ENCODE data around the gene PTPRN. TPM values are rescaled to one million over a fixed set of nuclear protein-coding genes. Genes with fewer than 3 reads are reported as not detected.

Gene PTPRN
- total RNA-seq, 1 experiment from 2014 or later = not detected

DNA sequence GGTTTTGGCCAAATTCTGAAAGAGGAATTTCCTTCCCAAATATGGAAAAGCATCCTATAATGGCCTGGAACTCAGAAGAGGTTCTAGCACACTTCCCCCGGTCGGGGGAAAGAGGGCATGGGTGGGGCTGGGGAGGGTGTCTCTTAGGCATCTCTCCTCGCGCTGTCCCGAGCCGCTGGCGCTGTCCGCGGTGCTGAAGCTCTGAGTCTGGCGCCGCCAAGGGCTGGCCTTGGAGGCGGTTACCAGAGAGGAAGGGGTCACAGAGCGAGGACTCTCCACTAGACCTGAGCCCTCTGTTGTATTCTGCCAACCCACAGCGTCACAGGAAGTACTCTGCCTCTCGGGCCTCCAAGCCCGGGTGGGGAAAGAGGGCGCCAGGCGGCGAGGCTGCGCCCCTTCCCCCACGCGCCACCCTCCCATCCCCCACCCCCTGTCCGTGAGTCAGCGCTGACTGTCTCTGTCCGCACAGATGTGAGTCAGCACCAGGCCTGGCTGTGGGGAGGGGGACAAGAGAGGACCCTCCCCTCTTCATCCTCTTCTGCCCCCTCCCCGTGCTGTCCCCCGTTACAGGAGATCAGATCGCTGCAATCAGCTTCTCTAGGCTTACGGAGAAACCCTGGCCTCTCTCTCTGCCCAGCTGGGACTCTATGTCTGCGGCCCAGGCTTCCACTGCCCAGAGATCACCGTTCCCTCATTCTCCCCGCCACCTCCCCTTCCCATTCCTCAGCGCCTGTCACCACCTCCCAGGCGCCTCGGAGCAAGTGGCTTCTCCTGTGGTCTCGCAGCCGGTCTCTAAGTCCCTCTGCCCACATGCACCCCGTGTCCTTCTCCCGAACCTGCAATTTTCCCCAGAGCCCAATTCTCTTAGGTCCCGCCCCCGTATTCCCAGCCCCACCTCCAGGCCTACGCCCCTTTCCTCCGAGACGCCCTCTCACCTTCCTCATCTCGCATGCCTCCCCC is 779 bp downstream of the PTPRN start:
- DNase-seq (ENCODE audit: low spot score) = peak; percentile 73

DNA sequence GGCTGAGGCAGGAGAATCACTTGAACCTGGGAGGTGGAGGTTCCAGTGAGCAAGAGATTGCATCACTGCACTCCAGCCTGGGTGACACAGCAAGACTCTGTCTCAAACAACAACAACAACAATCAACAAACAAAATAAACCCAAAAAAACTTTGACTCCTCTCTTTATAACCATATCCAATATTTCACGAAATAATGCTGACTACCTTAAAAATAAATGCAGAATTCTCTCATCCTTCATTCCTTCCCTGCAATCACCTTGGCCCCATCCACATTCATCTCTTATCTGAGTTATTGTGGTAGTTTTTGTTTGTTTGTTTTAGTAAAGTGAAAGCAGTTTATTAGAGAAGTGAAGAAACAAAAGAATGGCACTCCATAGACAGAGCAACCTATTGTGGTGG is 3.2 kb downstream of the PTPRN start:
- DNase-seq (ENCODE audit: low spot score) = no peak

DNA sequence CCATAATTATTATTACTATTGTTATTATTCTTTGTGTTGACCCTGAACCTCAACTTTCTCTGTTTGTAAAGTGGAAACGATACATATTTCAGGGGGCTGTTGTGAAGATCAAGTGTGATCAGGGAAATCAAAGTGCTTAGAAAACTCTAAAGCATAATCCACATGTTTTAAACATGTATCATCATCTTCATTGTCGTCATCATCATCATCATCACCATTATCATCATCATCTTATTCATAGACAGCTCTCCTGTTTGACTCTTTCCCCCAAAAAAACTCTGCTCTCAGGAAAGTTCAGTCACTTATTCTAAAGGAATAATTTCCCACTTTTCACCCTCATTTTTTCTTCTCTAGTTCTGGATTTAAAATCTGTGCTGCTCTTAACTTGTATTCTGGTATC is 5.0 kb downstream of the PTPRN start:
- DNase-seq (ENCODE audit: low spot score) = no peak

DNA sequence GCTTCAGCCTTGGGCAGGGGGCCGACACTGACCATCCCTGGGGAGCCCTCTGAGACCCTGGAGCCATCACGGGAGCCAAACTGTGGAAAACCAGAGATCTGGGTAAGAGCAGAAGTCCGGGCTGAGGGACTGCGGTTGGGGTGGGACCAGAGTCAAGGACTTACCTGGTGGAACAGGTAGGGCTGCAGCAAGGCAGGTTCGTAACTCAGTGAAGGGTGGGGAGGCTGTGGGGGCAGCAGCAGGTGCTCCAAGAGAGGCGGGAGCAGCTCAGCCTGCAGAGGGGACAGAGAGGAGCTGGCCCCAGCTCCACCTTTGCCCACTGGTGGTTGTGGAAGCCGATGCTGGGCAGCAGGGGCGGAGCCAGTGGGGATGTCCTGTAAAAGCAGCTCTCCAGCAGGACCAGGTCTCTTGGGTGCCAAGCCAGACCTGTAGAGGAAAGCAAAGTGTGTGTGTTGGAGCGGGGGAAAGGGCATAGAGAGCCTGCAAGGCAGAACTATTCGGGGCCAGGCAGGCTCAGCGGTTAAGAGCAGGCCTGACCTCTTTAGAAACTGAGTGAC is 6.7 kb downstream of the PTPRN start:
- DNase-seq (ENCODE audit: low spot score) = no peak

DNA sequence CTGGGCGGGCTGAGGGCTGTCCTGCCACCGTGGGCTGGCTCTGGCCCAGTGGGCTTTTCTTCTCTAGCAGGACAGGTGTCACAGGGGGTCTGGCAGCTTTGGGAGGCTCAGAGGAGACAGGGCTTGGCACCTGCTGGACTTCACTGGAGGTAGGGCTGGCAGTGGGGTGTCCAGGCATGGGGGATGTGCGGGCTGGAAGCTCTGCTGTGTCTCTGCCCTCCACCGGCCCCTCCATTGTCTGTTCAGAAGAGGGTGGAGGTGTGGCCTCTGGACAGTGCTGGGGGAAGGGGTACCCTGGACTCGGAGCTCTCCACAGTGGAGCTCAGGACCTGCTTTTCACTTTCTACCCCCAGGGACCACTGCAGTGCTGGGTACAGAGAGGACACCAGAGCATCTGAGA is 9.2 kb downstream of the PTPRN start:
- DNase-seq (ENCODE audit: low spot score) = no peak

DNA sequence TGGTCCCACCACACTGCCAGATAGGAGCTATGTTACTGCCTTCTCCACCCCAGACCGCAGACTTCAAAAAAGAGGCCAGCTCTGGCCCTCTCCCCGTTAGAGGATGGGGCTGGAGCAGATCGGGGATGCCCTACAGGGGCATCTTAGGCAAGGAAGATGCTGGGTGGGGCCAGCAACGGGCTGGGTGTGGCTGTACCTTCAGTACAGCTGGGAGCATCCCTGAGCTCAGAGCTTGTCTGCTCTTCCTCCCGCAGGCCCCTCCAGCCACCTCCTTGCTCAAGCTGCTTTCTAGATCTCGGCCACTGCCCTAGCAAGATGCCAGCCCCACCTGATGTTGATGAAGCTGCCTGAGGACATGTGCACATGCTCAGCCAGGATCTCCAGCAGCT is 9.8 kb downstream of the PTPRN start:
- DNase-seq (ENCODE audit: low spot score) = no peak

DNA sequence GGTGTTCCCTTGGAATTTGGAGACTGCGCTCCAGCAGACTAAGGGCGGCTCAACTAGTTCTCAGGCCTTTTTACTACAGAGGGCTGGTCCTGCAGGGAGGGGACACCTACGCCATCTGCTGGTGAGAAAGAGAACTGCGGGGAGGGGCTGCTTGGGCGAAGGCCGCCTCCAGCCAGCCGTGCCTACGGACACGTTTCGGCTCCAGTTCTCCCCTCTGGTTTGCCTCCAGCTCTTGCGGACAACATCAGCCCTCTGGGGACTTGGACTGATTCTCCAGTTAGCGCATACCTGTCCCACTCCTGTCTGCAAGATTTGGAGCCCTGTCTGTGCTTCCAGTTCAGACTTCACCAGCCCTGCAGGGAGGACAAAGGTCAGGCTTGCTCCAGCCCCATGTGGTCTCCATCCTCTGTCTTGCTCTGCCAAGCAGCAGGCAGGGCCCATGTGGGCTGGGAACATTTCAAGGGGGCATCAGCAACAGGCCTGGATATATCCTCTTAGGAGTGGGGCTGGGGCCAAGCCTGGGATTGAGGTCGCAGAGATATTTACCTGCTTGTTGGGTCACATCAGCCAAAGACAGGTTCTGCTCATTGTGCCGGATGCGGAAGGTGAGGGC is 10.3 kb downstream of the PTPRN start:
- DNase-seq (ENCODE audit: low spot score) = peak; percentile 81

DNA sequence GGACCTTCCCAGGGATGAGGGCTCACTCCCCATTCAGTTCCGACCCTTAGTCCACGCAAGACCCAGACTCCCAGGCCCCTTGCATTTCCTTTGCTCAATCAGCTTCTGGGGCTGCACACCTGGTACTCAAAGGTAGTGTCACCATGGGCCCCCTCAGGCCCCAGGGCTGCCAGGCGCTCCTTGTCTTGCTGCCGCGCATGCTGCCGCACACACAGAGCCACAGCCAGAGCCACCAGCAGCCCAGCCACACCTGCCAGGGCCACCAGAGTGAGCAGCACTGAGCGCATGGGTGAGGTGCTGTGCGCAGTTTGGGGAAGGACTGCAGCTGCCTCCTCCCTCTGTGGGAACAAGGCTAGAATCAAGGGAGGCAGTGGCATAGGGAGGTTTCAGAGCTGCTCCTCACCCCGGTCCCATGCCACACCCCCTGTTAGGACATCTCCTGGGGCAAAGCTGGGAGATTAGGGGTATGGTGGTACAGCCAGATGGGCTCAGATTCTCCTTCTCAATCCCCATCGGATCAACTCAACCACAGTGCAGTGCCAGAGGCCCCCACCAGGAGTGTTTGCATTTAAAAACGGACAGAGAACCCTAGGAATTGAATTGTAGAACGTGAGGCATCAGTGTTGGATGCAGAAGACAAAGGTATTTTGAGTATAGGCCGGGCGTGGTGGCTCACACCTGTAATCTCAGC is 11.3 kb downstream of the PTPRN start:
- DNase-seq (ENCODE audit: low spot score) = no peak

DNA sequence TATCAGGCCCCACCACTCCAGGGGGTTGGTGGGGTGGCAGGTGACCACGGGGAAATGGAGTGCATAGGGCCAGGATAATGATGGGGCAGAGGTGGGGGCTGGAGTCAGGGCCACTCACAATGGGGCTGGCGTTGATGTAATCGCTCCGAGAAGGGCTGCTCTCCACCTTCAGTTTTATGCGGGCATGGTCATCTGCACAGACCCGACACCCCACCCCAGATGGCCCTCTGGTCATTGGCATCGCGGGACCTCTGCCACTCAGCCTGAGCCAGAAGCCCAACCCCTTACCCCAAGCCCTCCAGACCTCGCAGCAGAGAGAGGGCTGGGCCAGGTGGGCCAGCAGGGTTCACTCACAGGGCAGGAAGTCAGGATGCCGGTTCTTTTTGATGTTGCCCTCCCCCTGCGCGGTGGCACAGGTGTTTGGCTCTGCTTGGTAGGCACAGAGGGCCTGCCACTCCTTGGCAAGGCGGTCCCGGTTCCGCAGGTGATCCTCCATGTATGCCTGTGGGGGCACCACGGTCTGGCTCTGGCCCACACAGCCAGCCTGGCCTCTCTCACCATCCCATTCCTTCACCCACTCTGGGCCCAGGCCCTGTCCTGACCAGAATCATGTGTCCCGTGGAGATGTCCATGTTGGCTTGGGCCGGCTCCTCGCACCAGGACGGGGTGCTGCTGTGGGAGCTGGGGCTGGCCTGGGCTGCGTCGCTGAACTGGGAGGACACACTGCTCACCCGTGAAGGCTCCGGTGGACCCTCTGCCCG is 12.4 kb downstream of the PTPRN start:
- no peak for DNase-seq (ENCODE audit: low spot score)

DNA sequence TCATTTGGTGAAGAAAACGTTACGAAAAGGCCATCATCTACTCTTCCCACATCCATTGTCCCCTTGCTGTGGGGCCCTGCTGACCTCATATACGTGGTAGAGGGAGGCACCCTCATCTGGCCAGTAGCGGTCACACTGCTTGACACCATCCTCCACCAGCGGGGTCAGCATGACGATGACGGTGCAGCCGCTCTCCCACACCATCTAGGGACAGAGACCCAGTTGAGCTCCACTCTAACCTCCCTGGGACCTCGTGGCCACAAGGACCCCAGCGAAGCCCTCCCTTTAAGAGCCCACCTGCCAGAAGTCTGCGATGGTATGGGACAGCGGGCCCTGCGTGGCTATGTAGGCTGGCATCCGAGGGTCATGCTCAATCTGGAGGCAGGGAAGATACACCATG is 13.1 kb downstream of the PTPRN start:
- no peak for DNase-seq (ENCODE audit: low spot score)

DNA sequence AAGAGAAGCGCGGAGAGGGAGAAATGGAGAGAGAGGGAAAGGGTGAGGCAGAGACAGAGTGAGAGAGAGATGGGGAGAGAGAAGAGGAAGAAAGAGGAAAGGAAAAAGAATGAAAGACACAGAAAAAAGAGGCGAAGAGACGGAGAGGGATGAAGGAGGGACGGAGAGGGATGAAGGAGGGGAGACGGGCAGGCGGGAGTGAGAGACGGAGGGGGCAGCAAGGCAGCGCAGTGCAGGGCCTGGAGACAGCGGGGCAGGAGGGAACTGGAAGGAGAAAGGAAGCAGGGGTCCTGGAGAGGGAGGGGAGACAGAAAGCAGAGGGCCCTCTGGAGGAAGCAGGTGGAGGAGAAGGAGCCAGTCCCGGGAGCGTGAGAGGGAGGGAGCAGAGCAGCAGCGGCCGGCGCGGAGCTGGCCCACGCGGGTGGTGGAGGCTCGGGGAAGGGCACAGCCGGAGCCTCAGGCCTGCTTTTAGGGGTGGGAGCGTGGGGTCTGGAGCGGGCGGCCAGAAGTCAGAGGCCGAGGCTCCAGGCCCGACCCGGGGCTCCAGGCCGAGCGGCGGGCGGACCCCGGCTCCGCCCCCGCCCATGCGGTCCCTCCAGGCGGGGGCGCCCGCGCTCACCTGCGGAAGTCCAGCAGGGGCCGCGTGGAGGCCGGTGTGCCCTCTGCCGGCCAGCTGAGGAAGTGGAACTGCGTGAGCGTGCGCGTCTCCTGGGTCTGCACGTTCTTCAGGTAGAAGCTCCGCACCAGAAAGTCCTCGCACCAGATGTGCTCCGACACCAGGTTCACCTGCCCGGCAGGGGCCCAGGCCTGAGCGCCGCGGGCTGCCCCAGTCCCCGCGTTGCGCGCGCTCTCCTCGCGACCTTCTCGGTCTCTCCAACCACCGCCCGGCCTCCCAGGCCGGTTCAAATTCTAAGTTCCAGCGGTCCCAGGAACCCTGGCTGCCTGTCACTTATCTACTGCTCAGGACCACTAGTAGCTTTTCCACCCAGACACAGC is 14.5 kb downstream of the PTPRN start:
- DNase-seq (ENCODE audit: low spot score) = peak; percentile 88

DNA sequence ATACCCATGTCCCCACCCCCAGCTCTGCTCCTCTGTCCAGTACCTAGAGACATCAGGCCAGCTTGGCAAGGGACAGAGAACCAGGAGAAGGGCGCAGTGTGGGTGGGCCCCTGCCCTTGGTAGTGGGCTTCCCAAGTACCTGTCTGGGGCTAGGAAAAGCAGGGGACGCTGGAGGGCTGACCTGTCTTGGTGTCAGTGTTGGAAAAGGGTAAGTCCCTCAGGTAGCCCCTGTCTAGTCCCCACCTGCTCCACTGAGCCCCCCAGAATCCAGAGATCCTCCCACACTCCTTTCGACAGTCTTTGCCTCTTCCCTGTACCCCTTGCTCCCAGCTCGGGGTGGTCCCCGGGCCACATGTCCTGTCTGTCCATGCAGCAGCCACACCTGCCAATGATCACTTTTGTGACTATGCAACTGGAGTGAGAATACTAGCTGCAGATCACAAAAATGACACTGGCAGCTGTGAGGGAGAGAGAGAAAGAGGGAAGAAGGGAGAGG is 15.4 kb downstream of the PTPRN start:
- no peak for DNase-seq (ENCODE audit: low spot score)

DNA sequence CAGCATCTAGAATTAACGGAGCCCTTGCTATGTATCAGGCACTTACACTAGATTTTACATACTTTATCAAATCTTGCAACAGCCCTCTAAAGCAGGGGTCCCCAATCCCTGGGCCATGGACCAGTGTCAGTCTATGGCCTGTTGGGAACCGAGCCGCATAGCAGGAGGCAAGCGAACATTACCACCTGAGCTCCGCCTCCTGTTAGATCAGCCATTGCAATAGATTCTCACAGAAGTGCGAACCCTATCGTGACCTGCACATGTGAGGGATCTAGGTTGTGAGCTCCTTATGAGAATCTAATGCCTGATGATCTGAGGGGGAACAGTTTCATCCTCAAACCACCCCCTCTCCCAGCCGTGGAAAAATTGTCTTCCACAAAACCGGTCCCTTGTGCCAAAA is 16.6 kb downstream of the PTPRN start:
- no peak for DNase-seq (ENCODE audit: low spot score)

DNA sequence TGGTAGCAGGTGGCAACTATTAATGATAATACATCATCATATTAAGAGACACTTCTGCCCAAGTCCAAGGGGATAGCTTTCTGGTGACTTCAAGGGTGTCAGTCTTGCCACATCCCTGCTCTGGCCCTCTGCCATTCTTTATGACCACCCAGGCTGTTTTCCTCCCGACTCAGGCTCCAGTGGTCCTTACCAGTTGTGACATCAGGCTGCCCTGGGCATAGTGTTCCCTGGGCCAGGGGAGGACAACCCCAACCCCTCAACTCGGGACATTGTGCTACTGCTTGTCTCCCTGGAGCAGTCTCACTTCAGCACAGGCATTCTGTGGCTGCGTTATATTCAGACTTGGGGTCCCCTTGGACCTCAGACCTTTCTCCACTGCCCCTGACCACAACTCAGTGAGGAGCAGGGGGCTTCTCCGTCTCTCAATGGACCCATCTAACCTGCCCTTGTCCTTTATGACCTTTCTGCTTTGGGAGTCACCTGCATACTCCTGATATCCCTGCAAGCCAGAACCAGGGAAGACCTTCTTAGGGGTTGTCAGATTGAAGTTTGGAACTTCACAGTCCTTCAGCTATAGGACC is 17.2 kb downstream of the PTPRN start:
- no peak for DNase-seq (ENCODE audit: low spot score)

DNA sequence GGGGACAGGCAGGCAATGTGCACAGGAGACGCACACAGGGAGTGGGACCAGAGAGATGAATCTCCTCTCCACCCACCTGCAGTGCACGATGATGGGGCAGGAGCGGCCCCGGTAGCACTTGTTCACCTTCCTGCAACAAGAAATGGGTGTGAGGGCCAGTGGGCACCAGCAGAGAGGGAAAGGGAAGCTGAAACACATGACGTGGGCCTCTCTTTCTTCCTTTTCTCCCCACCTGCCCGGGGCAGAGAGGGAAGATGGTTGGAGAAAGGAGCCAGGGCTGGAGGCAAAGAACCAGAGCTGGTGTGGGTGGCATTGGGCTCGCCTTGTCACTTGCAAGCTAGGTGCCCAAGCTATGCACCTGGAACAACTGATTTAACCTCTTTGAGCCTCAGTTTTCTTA is 17.8 kb downstream of the PTPRN start:
- no peak for DNase-seq (ENCODE audit: low spot score)

DNA sequence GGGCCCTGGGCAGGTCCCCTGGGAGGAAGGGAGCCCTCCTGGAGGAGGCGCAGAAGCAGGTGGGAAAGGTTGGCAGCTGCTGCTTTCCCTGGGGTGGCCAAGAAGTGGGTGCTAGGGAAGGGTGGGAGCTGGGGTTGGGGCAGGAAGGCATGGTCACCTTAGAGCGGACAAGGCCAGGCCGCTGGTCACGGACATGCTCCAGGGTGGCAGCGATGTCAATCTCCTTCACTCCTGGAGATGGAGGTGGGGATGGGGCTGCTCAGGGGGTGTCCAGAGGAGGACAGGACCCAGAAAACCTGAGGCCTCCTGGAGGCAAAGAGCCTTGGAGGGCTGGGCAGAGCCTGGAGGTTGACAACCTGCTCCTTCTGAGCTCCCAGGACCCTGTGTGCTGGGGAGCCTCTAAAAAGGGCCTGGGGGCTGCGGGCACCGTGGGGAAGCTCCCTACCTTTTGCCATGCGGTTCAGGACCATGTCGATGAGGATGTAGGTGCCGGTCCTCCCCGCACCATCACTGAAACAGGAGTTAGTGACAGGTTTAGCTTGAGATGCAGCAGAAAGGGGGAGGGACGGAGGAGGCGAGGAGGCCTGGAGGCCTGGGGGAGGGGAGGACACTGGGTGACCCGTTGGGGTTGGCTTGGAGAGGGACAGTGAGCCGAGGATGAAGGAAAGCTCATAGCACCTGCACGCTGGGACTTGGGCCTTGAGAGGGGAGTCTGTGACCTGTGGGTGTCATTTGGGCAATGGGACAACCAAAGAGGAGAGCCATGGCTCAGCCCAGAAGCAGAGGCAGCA is 18.6 kb downstream of the PTPRN start:
- DNase-seq (ENCODE audit: low spot score) = no peak

DNA sequence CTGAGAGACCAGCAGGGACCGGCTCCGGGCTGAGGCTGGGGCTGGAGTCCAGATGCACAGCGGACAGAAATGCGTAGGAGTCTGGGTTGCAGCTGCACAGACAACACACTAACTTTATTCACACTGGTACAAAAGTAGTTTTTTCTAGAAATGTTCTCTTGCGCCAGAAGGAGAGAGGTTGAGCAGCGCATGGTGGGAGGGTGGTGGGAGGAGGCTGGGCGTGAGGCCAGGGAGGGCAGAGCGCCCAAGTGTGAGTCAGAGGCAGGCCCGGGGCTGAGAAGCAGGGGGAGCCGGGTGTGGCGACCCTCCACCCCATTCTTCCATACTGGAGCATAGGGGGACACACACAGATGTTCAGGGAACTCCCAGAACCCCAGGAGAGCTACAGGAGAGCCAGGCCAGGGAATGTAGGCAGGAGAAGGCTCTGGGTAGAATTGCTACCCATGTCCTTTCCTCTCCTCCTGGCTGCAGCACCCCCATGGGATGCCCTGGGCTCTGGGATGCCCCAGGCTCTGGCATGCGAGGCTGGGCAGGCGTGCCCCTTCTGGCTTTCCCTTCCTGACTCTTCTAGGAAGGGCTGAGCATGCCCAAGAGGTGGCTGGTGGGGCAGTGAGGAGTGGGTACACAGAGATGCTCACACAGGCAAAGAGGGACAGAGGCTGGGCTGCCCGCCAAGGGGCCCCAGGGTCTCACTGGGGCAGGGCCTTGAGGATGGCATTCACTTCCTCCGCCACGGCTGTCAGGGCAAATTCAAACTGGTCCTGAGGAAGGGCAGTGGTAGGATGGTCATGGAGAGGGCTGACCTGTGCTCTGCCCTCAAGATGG is 19.5 kb downstream of the PTPRN start:
- peak; percentile 26 for DNase-seq (ENCODE audit: low spot score)

DNA sequence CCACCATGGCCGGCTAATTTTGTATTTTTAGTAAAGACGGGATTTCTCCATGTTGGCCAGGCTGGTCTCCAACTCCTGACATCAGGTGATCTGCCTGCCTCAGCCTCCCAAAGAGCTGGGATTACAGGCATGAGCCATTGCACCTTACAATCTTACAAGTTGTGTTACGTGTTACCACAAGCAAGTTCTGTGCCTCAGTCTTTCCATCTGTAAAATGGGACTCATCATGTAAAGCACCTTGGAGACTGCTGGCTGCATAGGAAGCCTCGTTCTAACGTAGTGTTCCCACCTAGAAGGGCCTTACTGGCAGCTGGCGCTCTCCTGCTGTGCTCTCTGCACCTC is 20.0 kb downstream of the PTPRN start:
- no peak for DNase-seq (ENCODE audit: low spot score)
